Body of pancreas (tissue), 4 donors: ENCODE data around the gene SDHD. TPM values are rescaled to one million over a fixed set of nuclear protein-coding genes. Genes with fewer than 3 reads are reported as not detected.

ENCODE experiments used
- ATAC-seq: fragments of 150-250 bp; one replicate; pipeline ENCODE4 v1.9.1; 2016
- DNase-seq, 4 donors: peaks; one replicate each; pipeline ENCODE4 v3.0.0-alpha.2; 2019
- H3K27ac ChIP-seq, 4 donors: fragments of 200-600 bp; sonication (generic); 1 replicate in 3 of 4; 2 replicates in 1 of 4; pipeline versions ENCODE4 v1.5.1 to v1.6.1; 2016 to 2019; ENCODE audit warnings: mild to moderate bottlenecking in 1 of 4, mixed read lengths in 1 of 4, moderate library complexity in 1 of 4
- H3K27me3 ChIP-seq, 2 donors: fragments of 200-600 bp; sonication (generic); one replicate each; pipeline ENCODE4 v1.6.0; 2016; ENCODE audit warnings: mild to moderate bottlenecking in 1 of 2
- H3K36me3 ChIP-seq, 2 donors: fragments of 200-600 bp; sonication (generic); replicated peaks in 1 of 2; 2 replicates each; pipeline ENCODE4 v1.5.1; 2016; ENCODE audit warnings: low read depth in 2 of 2; ENCODE audit not compliant: insufficient read depth in 1 of 2
- H3K4me1 ChIP-seq: fragments of 200-600 bp; sonication (generic); one replicate; pipeline ENCODE4 v1.6.0; 2016
- H3K4me3 ChIP-seq, 2 donors: fragments of 200-600 bp; sonication (generic); 1 replicate in 1 of 2; 2 replicates in 1 of 2; pipeline ENCODE4 v1.5.1; 2016 to 2019
- H3K9me3 ChIP-seq, 3 donors: fragments of 200-600 bp; sonication (generic); 1 replicate in 2 of 3; 2 replicates in 1 of 3; pipeline ENCODE4 v1.5.1; 2016
- CTCF ChIP-seq, 7 experiments: fragments of 450-650 bp in 4 of 7; fragments of 200-600 bp in 3 of 7; sonication (generic) in 3 of 7; IDR thresholded peaks; one replicate each; pipeline ENCODE4 v1.5.1; 2016 to 2019; ENCODE audit warnings: antibody characterized with exemption in 7 of 7
- POLR2A ChIP-seq, 3 donors: fragments of 450-650 bp; IDR thresholded peaks; one replicate each; pipeline ENCODE4 v1.6.1; 2016; ENCODE audit warnings: antibody characterized with exemption in 3 of 3, mild to moderate bottlenecking in 2 of 3
- WGBS, 2 donors: methylation state at CpG; one replicate each; pipeline ENCODE4 v1.1.5; 2017; 5-methylcytosine and 5-hydroxymethylcytosine counted together
- intact Hi-C: fragments of 100-400 bp; cut with DNase I; formaldehyde crosslinking; loops from one replicate; pipeline ENCODE4 v1.15.1; 2023
- total RNA-seq, 2 donors: library from RNA; depleted of rRNA; stranded (reverse); fragments of >200 nt; gene quantifications; one replicate each; pipeline ENCODE4 v1.1.0, GENCODE V29; 2016

The SDHD gene
- total RNA-seq, 2 donors from 2014 or later: 27.4 to 68.5 TPM

GRCh38 chr11:112113539-112114457 lies 27.1 kb downstream of the SDHD start:
- no peak for DNase-seq
- 47 to 50% methylated on average over 6 of the region's 6 CpGs for WGBS, 2 donors
- TF ChIP-seq CTCF (IDR thresholded peaks at IDR 0.05): peak; percentile 29 to 73 (median 63)
- no peak for TF ChIP-seq POLR2A (IDR thresholded peaks at IDR 0.05)

GRCh38 chr11:112114460-112114859 lies 27.8 kb downstream of the SDHD start:
- H3K27ac ChIP-seq: no peak overlapping the region
- H3K27me3 ChIP-seq: no peaks in the 10 kb centered on the region
- no peaks in the 10 kb centered on the region for H3K36me3 ChIP-seq
- H3K4me1 ChIP-seq: peaks cover 4% of the 10 kb centered on the region
- H3K4me3 ChIP-seq: no peak overlapping the region
- DNase-seq: no peak
- ATAC-seq: no peak
- 84 to 89% methylated on average over 2 of the region's 2 CpGs for WGBS, 2 donors
- H3K9me3 ChIP-seq: no peaks in the 10 kb centered on the region
- no peak for TF ChIP-seq POLR2A (IDR thresholded peaks at IDR 0.05)
- no peak for TF ChIP-seq CTCF (IDR thresholded peaks at IDR 0.05)
- intact Hi-C loops: loop anchor here (10.0 kb wide), 1 partner anchor 160 kb away; no protein-coding TSS in a partner anchor

More at GRCh38 chr11:112113539-112114457, 27.1 kb downstream of the SDHD start:
- H3K9me3 ChIP-seq: no peaks in the 10 kb centered on the region
- H3K27ac ChIP-seq: no peak overlapping the region
- no peaks in the 10 kb centered on the region for H3K36me3 ChIP-seq
- peaks cover 4% of the 10 kb centered on the region for H3K4me1 ChIP-seq
- no peaks in the 10 kb centered on the region for H3K27me3 ChIP-seq
- no peak overlapping the region for H3K4me3 ChIP-seq
- intact Hi-C loops: loop anchor here (10.0 kb wide), 1 partner anchor 161 kb away; no protein-coding TSS in a partner anchor
- peak; percentile 72 for ATAC-seq

- ATAC-seq (no peak), DNase-seq (no peak)
- intact Hi-C loops: loop anchor here (10.0 kb wide), 1 partner anchor 159 kb away; no protein-coding TSS in a partner anchor
- H3K27ac ChIP-seq: no peak overlapping the region
- no peak for TF ChIP-seq CTCF (IDR thresholded peaks at IDR 0.05)
- TF ChIP-seq POLR2A (IDR thresholded peaks at IDR 0.05): no peak
- no peaks in the 10 kb centered on the region for H3K36me3 ChIP-seq
- H3K4me3 ChIP-seq: no peak overlapping the region
- H3K9me3 ChIP-seq: no peaks in the 10 kb centered on the region
- 76 to 77% methylated on average over 5 of the region's 5 CpGs for WGBS, 2 donors
- H3K27me3 ChIP-seq: no peaks in the 10 kb centered on the region
- peaks cover 4% of the 10 kb centered on the region for H3K4me1 ChIP-seq
Measured at GRCh38 chr11:112115386-112115785, 28.7 kb downstream of the SDHD start.

- Histone ChIP-seq H3K9me3 (no peaks in the 10 kb centered on the region), H3K27me3 (no peaks in the 10 kb centered on the region), H3K36me3 (no peaks in the 10 kb centered on the region), H3K27ac (no peak overlapping the region), H3K4me1 (peaks cover 4% of the 10 kb centered on the region), H3K4me3 (no peak overlapping the region)
- DNase-seq: no peak
- 73 to 88% methylated on average over 2 of the region's 2 CpGs for WGBS, 2 donors
- ATAC-seq: no peak
- intact Hi-C loops: loop anchor here (10.0 kb wide), 1 partner anchor 157 kb away; no protein-coding TSS in a partner anchor
- TF ChIP-seq POLR2A (IDR thresholded peaks at IDR 0.05) (no peak), CTCF (IDR thresholded peaks at IDR 0.05) (no peak)
Measured at GRCh38 chr11:112118176-112118575, 31.5 kb downstream of the SDHD start.
